Uterus (tissue), 2 donors: Measurements from ENCODE around the gene GANC.

Experiments used
- CTCF ChIP-seq, 4 experiments: fragments of 200-600 bp in 2 of 4; fragments of 450-650 bp in 2 of 4; sonication (generic) in 2 of 4; IDR thresholded peaks; one replicate each; pipeline ENCODE4 v1.5.1; 2016 to 2019; ENCODE audit warnings: antibody characterized with exemption in 4 of 4, mild to moderate bottlenecking in 2 of 4, moderate library complexity in 1 of 4
- POLR2A ChIP-seq, 2 donors: fragments of 450-650 bp; IDR thresholded peaks; one replicate each; pipeline ENCODE4 v1.6.1; 2016; ENCODE audit warnings: antibody characterized with exemption in 2 of 2, mild to moderate bottlenecking in 1 of 2, moderate library complexity in 1 of 2

- no peak for TF ChIP-seq POLR2A (IDR thresholded peaks at IDR 0.05)
- TF ChIP-seq CTCF (IDR thresholded peaks at IDR 0.05): no peak
These were observed 79.4 kb downstream of the GANC start for GRCh38 chr15:42352401-42352800.
